GM12801 (cell line): Measurements from ENCODE around the gene RAB6B.

Source experiments
- TF ChIP-seq, protein P1 (sequence below): IDR thresholded peaks from one replicate; pipeline ENCODE4 v1.5.1; 2011; ENCODE audit warnings: control low read depth; ENCODE audit not compliant: insufficient read length; ENCODE audit errors: extremely low read depth

The RAB6B gene

DNA sequence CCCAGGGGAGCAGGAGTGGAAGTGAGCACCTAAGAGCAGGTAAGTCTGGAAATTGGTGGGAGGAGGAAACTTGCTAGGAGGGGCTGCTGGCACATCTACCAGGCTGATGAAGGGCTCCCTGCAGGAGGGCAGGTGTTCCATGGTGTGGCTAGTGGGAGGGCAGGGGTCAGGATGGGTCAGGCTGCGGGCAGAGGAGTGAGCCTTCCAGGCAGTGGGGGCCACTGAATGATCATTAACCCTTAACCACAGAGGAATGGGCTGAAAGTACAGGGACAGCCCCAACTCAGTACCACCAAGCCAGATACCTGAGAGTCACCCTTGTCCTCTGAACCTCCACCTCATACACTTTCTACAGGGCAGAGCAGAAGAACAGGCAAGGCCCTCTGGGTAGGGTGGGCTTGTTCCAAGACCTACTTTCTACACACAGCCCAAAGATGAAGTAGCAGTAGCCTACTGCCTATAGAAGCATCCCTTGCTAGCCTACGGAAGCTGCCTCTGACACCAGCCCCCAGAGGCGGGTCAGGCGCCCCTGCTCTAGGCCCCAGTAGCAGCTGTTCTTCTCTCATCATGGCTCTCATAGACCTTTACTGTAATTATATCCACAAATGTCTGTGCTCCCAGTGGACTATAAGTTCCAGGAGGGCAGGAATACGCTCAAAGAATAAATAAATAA is 4.6 kb downstream of the RAB6B start:
- TF ChIP-seq, protein P1, sequence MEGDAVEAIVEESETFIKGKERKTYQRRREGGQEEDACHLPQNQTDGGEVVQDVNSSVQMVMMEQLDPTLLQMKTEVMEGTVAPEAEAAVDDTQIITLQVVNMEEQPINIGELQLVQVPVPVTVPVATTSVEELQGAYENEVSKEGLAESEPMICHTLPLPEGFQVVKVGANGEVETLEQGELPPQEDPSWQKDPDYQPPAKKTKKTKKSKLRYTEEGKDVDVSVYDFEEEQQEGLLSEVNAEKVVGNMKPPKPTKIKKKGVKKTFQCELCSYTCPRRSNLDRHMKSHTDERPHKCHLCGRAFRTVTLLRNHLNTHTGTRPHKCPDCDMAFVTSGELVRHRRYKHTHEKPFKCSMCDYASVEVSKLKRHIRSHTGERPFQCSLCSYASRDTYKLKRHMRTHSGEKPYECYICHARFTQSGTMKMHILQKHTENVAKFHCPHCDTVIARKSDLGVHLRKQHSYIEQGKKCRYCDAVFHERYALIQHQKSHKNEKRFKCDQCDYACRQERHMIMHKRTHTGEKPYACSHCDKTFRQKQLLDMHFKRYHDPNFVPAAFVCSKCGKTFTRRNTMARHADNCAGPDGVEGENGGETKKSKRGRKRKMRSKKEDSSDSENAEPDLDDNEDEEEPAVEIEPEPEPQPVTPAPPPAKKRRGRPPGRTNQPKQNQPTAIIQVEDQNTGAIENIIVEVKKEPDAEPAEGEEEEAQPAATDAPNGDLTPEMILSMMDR, result no peak

DNA sequence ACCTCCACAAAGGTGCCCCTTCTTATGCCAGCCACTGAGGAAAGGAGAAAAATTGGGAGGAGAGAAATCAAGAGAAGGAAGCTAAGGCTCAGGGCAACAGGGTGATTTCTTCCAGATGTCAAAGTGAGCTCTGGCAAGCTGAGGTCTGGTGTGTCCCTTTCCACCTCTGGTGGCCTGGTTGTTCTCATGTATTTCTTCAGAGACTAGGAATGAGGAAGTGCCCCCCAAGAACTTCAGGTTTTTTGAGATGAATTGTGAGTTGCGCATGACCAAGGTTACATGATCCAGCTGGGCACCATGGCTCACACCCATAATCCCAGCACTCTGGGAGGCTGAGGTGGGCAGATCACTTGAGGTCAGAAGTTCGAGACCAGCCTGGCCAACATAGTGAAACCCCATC is 5.6 kb downstream of the RAB6B start:
- TF ChIP-seq, protein P1, result no peak

DNA sequence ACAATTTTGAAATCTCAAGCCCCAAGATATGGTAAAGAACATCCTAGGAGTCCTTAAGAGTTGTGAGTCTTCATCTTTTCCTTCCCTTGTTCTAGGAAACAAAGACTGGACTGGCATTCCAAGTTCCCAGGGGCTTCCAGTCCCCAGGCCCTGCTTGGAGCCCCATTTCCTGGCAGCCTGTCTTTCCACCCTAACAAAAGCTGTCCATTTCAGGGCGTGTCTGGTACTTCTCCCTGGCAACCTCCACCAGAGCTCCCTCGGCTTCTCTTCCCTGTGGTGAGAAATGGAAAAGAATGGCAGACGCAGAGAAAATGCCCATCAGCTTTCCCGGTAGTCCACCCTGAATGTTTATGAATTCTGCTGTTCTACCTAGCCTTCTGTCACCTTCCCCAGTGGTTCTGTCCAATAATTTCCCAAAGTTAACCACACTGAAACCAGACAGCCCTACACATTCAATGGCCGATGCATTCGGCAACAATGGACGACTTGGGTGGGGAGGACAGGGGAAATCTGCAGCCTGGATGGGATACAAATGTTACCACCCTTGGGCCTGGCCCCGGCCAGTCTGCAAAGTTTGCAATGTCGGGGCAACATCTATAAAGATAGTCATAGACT is 6.8 kb downstream of the RAB6B start:
- TF ChIP-seq, protein P1, result no peak

- TF ChIP-seq, protein P1, result no peak
Measured at GRCh38 chr3:133887803-133888703, 7.6 kb downstream of the RAB6B start.

DNA sequence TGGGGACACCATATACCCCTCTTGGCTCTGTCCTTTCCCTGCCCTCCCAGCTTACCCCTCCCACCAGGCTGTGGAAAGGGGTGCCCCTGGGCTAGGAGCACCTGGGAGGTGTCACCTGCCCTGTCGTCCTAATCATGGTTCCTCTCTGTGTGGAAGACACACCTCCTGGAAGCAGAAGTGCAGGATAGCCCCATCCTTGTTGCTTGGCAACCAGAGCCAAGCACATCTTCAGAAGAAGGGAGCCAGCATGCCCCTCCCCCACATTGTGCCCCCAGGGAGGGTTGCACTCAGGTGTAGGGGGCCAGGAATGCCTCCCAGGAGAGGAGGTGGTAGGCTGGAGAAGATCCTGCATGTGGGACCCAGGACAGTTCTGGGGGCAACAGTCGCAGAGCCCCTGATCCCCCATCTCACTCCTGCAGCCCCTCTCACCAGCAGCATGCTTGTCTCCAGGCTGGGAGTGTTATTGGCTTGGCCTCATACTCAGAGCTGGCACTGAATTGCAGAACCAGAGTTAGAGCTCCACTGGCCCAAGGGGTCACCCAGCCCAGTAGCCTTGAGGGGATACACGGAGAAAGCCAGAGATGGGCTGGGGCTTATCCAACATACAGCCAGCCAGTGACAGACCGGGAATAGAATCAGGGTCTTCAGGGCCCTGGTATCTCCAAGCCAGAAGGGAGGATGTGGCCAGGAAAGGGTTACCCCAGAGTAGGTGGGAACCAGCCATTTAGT is 8.4 kb downstream of the RAB6B start:
- TF ChIP-seq, protein P1, result no peak

DNA sequence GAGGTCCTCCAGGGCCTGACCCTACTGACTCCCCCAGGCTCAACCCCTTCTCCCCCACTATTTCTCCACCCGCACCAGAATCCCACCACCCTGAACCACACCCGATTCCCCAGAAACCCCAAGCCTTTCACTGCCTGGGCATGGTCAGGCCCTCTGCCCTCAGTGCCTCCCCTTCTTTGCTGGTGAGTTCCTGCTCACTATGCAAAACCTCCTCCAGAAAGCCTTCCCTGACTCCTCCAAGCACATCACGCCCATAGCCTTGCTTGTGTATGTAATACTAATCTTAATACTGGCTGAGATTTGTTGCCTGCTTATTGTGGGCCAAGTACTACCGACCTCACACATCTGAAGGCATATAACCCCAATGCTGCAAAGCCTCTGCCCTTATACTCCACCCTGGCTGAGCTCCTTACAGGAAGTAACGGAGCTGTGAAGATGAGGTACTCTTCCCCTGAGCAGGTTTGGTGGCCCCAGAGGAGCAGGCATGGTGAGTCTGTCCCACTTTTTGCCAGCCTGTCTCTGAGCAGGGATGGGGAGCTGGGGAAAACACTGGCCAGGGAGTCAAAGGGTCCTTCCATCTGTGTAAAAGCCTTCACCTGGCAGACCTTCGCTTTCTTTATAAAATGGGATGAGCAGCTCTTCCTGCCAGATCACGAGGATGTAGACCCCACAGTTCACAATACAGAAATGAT is 9.5 kb downstream of the RAB6B start:
- TF ChIP-seq, protein P1, result no peak
